GM19372 (cell line): Measurements from ENCODE around the gene UBASH3A.

ENCODE experiments used
- ATAC-seq: cut with Tn5 transposase; IDR thresholded peaks from one replicate; pipeline ENCODE4 v1.9.1; 2021; ENCODE audit warnings: mild to moderate bottlenecking, low read depth, moderate library complexity; ENCODE audit not compliant: unreplicated experiment

Gene UBASH3A

GRCh38 chr21:42403611-42404231, at the start of gene UBASH3A:
UBASH3A (plus strand) TSS chr21:42403902; CDS start chr21:42403946, 44 bp downstream.
- no peak for ATAC-seq

GRCh38 chr21:42356046-42356445, 47.7 kb upstream of the UBASH3A start:
- ATAC-seq = no peak

GRCh38 chr21:42356650-42357049, 47.1 kb upstream of the UBASH3A start:
- ATAC-seq = no peak

- ATAC-seq = no peak
Measured at GRCh38 chr21:42357307-42357706, 46.4 kb upstream of the UBASH3A start.

GRCh38 chr21:42358261-42358660, 45.4 kb upstream of the UBASH3A start:
- ATAC-seq = no peak

GRCh38 chr21:42358937-42359336, 44.8 kb upstream of the UBASH3A start:
- no peak for ATAC-seq

GRCh38 chr21:42360317-42360716, 43.4 kb upstream of the UBASH3A start:
- no peak for ATAC-seq

- no peak for ATAC-seq
Measured at GRCh38 chr21:42361286-42361685, 42.4 kb upstream of the UBASH3A start.

GRCh38 chr21:42362198-42362597, 41.5 kb upstream of the UBASH3A start:
- no peak for ATAC-seq

GRCh38 chr21:42362700-42363099, 41.0 kb upstream of the UBASH3A start:
- no peak for ATAC-seq

- no peak for ATAC-seq
Measured at GRCh38 chr21:42363312-42363711, 40.4 kb upstream of the UBASH3A start.

GRCh38 chr21:42364304-42364865, 39.3 kb upstream of the UBASH3A start:
- no peak for ATAC-seq

- ATAC-seq = no peak
Measured at GRCh38 chr21:42365770-42366169, 37.9 kb upstream of the UBASH3A start.

- no peak for ATAC-seq
Measured at GRCh38 chr21:42366292-42367010, 37.3 kb upstream of the UBASH3A start, which contains the start of gene TFF1. TFF1 (minus strand) TSS chr21:42366535; CDS start chr21:42366495, 40 bp downstream.

GRCh38 chr21:42367367-42368165, 36.1 kb upstream of the UBASH3A start:
- ATAC-seq = no peak

- ATAC-seq = no peak
Measured at GRCh38 chr21:42369821-42370220, 33.9 kb upstream of the UBASH3A start.

GRCh38 chr21:42370894-42371654, 32.6 kb upstream of the UBASH3A start:
- ATAC-seq = no peak

- ATAC-seq = no peak
Measured at GRCh38 chr21:42373196-42373907, 30.4 kb upstream of the UBASH3A start.

GRCh38 chr21:42373908-42374455, 29.7 kb upstream of the UBASH3A start:
- no peak for ATAC-seq
